Embryonic facial prominence (tissue), 1 donor: ENCODE measurements around the gene ZNF227.
"Not testable (repeated sequence)": the region's sequence is repeated elsewhere in the genome, so short reads cannot be mapped to it uniquely, and the experiment has no call there.

Source experiments
- DNase-seq: peaks from one replicate; pipeline ENCODE4 v3.0.0-alpha.2; 2016; ENCODE audit errors: extremely low spot score

ZNF227 gene

DNA sequence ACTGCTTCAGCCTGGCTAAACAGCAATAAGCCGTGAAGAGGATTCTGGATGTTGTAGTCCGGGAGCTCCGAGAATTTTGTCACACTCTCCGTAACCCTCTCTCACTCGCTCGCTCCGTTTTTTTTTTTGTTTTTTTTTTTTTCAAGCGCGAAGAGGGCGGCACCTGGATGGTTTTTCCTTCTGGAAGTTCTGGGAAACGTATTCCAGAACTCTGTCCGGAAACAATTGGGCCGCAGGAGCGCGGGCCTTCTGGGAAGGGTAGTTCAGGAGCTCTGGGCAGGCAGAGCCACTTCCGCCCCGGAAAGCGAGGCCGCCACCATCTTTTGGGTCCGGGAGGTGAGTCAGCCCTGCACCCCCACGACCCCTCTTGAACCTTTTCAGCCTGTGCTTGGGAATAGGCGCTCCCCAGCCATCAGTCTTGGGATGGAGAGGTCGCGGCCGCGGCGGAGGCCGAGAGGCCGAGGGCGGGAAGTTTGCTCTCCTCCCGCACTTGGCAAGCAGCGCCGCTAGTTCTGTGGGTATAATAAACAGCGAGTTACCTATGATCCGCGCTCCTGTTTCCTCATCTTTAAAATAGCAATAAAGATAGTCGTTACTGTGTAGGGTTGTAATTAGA, at the start of gene ZNF227:
Gene ZNF227 (plus strand): TSS at position 283 of the 616 bp plus-strand sequence. CDS start 5,261 bp downstream, outside the sequence.
- DNase-seq = peak; percentile 94

DNA sequence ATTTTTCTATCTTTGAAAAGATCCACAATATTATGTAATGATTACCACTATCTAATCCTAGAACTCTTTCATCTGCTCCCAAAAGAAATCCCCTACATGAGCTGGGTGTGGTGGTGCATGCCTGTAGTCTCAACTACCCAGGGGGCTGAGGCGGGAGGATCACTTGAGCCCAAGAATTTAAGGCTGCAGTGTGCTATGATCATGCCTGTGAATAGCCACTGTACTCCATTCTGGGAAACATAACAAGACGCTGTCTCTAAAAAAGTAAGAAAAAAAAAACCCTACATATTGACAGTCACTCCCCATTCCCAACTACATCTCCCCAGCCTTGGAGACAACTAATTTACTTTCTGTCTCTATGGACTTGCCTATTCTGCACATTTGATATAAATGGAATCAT, 48.5 kb upstream of the ZNF227 start:
- no peak for DNase-seq

DNA sequence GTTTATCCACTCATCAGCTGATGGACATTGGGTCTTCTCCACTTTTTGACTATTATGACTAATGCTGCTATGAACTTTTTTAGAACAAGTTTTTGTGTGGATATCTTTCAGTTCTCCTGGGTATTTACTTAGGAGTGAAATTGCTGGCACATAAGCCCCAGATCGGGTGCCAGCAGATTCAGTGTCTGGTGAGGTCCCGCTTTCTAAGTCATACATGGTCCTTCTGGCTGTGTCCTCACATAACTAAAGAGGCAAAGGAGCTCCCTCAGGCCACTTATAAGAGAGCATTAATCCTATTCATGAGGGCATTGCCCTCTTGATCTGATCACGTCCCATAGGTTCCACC, 48.0 kb upstream of the ZNF227 start:
- DNase-seq = no peak

- DNase-seq = peak; percentile 99
Measured at GRCh38 chr19:44164673-44165512, 47.4 kb upstream of the ZNF227 start, which contains the start of gene ZNF226. TSS of gene ZNF226 (plus strand) at chr19:44165100. CDS start at chr19:44170081, 4,981 bp downstream.

DNA sequence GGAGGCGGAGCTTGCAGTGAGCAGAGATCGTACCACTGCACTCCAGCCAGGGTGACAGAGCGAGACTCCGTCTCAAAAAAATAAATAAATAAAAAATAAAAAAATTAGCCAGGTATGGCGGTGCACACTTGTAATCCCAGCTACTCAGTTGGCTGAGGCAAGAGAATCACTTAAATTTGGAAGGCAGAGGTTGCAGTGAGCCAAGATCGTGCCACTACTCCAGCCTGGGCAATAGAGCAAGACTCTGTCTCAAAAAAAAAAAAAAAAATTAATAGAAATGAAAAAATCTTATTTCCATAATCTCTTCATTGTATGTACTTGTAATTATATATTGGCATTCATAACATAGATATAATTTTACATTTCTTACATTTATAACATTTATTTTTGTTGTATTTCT, 41.7 kb upstream of the ZNF227 start:
- DNase-seq = not testable (repeated sequence)

- DNase-seq = no peak
Measured at GRCh38 chr19:44176590-44176989, 35.7 kb upstream of the ZNF227 start.

- no peak for DNase-seq
Measured at GRCh38 chr19:44180968-44181367, 31.4 kb upstream of the ZNF227 start.

- DNase-seq = no peak
Measured at GRCh38 chr19:44182145-44182544, 30.2 kb upstream of the ZNF227 start.

DNA sequence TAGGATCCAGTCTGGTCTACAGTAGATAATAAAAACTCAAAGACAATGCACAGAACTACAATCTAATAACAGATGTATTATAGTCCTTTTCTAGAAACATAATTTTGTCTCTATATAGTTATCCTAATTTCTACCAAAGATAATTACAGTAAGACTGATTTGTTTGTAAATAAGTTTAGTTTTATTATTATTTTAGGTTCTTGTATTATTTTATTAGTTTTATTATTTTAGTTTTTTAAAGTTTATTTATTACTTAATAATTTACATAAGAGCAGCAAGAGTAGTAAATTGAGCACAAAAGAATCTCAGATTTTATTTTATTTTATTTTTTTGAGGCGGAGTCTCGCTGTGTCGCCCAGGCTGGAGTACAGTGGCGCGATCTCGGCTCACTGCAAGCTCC, 22.3 kb upstream of the ZNF227 start:
- no peak for DNase-seq

GRCh38 chr19:44192127-44192526, 20.2 kb upstream of the ZNF227 start:
- DNase-seq = no peak

DNA sequence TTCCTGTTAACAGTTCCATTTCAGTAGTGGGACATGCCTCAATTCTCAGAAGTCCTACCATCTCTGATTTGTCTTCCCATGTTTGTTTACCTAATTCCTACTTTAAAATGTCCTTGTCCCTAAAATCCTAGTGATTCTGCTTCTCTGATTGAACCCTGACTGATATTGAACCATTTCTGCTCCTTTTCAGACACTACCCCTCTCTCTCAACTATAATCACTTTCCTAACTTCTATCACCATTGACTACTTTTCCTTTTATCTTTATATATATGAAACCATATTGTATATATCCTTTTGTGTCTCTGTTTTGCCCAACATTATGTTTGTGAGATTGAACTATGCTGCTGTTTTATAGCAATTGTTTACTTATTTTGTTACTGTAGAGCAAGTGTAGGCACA, 15.6 kb upstream of the ZNF227 start:
- DNase-seq = no peak

GRCh38 chr19:44202470-44202869, 9.9 kb upstream of the ZNF227 start:
- no peak for DNase-seq

GRCh38 chr19:44202974-44203373, 9.4 kb upstream of the ZNF227 start:
- no peak for DNase-seq

DNA sequence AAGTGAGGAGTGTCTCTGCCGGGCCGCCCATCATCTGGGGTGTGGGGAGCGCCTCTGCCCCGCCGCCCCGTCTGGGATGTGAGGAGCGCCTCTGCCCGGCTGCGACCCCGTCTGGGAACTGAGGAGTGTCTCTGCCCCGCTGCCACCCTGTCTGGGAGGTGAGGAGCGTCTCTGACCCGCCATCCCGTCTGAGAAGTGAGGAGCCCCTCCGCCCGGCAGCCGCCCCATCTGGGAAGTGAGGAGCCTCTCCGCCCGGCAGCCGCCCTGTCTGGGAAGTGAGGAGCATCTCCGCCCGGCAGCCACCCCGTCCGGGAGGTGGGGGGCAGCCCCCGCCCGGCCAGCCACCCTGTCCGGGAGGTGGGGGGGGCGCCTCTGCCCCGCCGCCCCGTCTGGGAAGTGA, 8.5 kb upstream of the ZNF227 start:
- DNase-seq = not testable (repeated sequence)

GRCh38 chr19:44204772-44205171, 7.6 kb upstream of the ZNF227 start:
- DNase-seq = no peak

- peak; percentile 93 for DNase-seq
Measured at GRCh38 chr19:44207126-44207803, 5.1 kb upstream of the ZNF227 start.

- DNase-seq = no peak
Measured at GRCh38 chr19:44212866-44213346, 574 bp downstream of the ZNF227 start.

DNA sequence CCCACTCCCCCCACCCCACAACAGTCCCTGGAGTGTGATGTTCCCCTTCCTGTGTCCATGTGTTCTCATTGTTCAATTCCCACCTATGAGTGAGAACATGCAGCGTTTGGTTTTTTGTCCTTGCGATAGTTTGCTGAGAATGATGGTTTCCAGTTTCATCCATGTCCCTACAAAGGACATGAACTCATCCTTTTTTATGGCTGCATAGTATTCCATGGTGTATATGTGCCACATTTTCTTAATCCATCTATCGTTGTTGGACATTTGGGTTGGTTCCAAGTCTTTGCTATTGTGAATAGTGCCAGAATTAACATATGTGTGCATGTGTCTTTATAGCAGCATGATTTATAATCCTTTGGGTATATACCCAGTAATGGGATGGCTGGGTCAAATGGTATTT, 7.6 kb downstream of the ZNF227 start:
- not testable (repeated sequence) for DNase-seq

- not testable (repeated sequence) for DNase-seq
Measured at GRCh38 chr19:44220761-44221160, 8.4 kb downstream of the ZNF227 start.

DNA sequence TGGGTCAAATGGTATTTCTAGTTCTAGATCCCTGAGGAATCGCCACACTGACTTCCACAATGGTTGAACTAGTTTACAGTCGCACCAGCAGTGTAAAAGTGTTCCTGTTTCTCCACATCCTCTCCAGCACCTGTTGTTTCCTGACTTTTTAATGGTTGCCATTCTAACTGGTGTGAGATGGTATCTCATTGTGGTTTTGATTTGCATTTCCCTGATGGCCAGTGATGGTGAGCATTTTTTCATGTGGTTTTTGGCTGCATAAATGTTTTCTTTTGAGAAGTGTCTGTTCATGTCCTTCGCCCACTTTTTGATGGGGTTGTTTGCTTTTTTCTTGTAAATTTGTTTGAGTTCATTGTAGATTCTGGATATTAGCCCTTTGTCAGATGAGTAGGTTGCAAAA, 9.0 kb downstream of the ZNF227 start:
- not testable (repeated sequence) for DNase-seq

DNA sequence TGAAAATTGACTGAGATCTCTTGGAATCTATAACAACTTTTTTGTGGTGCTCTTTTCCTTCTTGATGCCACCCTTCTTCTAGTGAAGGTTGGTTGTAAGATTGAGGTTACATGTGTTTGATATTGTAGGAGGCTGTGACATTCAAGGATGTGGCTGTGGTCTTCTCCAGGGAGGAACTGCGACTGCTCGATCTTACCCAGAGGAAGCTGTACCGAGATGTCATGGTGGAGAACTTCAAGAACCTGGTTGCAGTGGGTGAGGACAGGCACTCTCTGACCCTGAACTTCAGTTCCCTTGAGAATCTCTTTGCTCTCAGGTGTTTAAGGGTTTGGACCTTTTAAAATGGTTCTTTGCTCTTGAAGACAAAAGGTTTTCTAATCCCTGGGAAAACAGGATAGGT, 16.0 kb downstream of the ZNF227 start:
- no peak for DNase-seq

DNA sequence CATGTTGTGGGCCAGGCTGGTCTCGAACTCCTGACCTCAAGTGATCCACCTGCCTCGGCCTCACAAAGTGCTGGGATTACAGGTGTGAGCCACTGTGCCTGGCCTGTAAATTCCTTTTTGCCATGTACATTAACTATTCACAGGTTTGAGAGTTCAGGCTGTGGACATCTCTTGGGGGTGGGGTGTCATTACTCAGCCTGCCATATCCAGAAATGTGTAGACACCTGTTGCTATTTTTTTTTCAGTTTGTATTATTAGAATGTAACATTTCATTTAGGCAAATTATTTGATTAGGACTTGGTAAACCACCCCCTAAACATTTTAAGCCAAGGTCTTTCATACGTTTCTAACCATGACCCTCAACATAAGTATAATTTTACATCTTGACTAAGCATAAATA, 20.5 kb downstream of the ZNF227 start:
- DNase-seq = no peak

DNA sequence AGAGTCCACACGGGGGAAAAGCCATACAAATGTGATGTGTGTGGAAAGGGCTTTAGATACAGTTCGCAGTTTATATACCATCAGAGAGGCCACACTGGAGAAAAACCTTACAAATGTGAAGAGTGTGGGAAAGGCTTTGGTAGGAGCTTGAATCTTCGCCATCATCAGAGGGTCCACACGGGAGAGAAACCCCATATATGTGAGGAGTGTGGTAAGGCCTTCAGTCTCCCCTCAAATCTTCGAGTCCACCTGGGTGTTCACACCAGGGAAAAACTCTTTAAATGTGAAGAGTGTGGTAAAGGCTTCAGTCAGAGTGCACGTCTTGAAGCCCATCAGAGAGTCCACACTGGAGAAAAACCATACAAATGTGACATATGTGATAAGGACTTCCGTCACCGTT, 24.1 kb downstream of the ZNF227 start:
- DNase-seq = no peak
